Measurements from ENCODE around the gene RAB37.
A peak's percentile ranks its signal among the peaks of the same experiment; 100 is the strongest.

Gene RAB37

GRCh38 chr17:74736513-74737298 lies at the start of gene RAB37:
TSS of gene RAB37 (plus strand) at chr17:74737256. CDS start at chr17:74737273, 17 bp downstream.
- Histone ChIP-seq H3K9me3 (ENCODE audit: severe bottlenecking) (no peaks in the 10 kb centered on the region), H3K27ac (ENCODE audit: poor library complexity, severe bottlenecking) (no peak within 1 kb of the TSS), H3K27me3 (ENCODE audit: insufficient read depth, poor library complexity, severe bottlenecking) (peaks cover 38% of the 10 kb centered on the region), H3K36me3 (ENCODE audit: low read depth) (no peaks in the 10 kb centered on the region), H3K4me3 (ENCODE audit: severe bottlenecking) (peak within 1 kb of the TSS; percentile 6), H3K4me1 (ENCODE audit: insufficient read depth, poor library complexity, severe bottlenecking) (no peaks in the 10 kb centered on the region)
- peak; percentile 12; the same call in 2 of the 3 replicates for ATAC-seq (ENCODE audit: low read depth)
- TF ChIP-seq CTCF (IDR thresholded peaks at IDR 0.05; ENCODE audit: poor library complexity, severe bottlenecking): no peak
- DNase-seq (ENCODE audit: low spot score): no peak

GRCh38 chr17:74687886-74688285 lies 49.2 kb upstream of the RAB37 start:
- Histone ChIP-seq H3K4me3 (ENCODE audit: severe bottlenecking) (no peak overlapping the region), H3K27me3 (ENCODE audit: insufficient read depth, poor library complexity, severe bottlenecking) (peaks cover 21% of the 10 kb centered on the region), H3K9me3 (ENCODE audit: severe bottlenecking) (no peaks in the 10 kb centered on the region), H3K36me3 (ENCODE audit: low read depth) (no peaks in the 10 kb centered on the region), H3K4me1 (ENCODE audit: insufficient read depth, poor library complexity, severe bottlenecking) (no peaks in the 10 kb centered on the region), H3K27ac (ENCODE audit: poor library complexity, severe bottlenecking) (no peak overlapping the region)
- ATAC-seq (ENCODE audit: low read depth): no peak
- TF ChIP-seq CTCF (IDR thresholded peaks at IDR 0.05; ENCODE audit: poor library complexity, severe bottlenecking): no peak
- peak; percentile 1 for DNase-seq (ENCODE audit: low spot score)

- Histone ChIP-seq H3K4me1 (ENCODE audit: insufficient read depth, poor library complexity, severe bottlenecking) (no peaks in the 10 kb centered on the region), H3K36me3 (ENCODE audit: low read depth) (no peaks in the 10 kb centered on the region), H3K4me3 (ENCODE audit: severe bottlenecking) (no peak overlapping the region), H3K27me3 (ENCODE audit: insufficient read depth, poor library complexity, severe bottlenecking) (peaks cover 25% of the 10 kb centered on the region), H3K9me3 (ENCODE audit: severe bottlenecking) (no peaks in the 10 kb centered on the region), H3K27ac (ENCODE audit: poor library complexity, severe bottlenecking) (no peak overlapping the region)
- TF ChIP-seq CTCF (IDR thresholded peaks at IDR 0.05; ENCODE audit: poor library complexity, severe bottlenecking): no peak
- peak; percentile 10 for DNase-seq (ENCODE audit: low spot score)
- ATAC-seq (ENCODE audit: low read depth): no peak
Observed at GRCh38 chr17:74690409-74690825, 46.6 kb upstream of the RAB37 start.

- TF ChIP-seq CTCF (IDR thresholded peaks at IDR 0.05; ENCODE audit: poor library complexity, severe bottlenecking): no peak
- Histone ChIP-seq H3K4me3 (ENCODE audit: severe bottlenecking) (no peak overlapping the region), H3K36me3 (ENCODE audit: low read depth) (no peaks in the 10 kb centered on the region), H3K27me3 (ENCODE audit: insufficient read depth, poor library complexity, severe bottlenecking) (peaks cover 25% of the 10 kb centered on the region), H3K9me3 (ENCODE audit: severe bottlenecking) (no peaks in the 10 kb centered on the region), H3K4me1 (ENCODE audit: insufficient read depth, poor library complexity, severe bottlenecking) (no peaks in the 10 kb centered on the region), H3K27ac (ENCODE audit: poor library complexity, severe bottlenecking) (no peak overlapping the region)
- DNase-seq (ENCODE audit: low spot score) (peak; percentile 7), ATAC-seq (ENCODE audit: low read depth) (no peak)
Observed at GRCh38 chr17:74691151-74691550, 45.9 kb upstream of the RAB37 start.

- Histone ChIP-seq H3K4me3 (ENCODE audit: severe bottlenecking) (no peak overlapping the region), H3K9me3 (ENCODE audit: severe bottlenecking) (no peaks in the 10 kb centered on the region), H3K4me1 (ENCODE audit: insufficient read depth, poor library complexity, severe bottlenecking) (no peaks in the 10 kb centered on the region), H3K36me3 (ENCODE audit: low read depth) (no peaks in the 10 kb centered on the region), H3K27me3 (ENCODE audit: insufficient read depth, poor library complexity, severe bottlenecking) (peaks cover 34% of the 10 kb centered on the region), H3K27ac (ENCODE audit: poor library complexity, severe bottlenecking) (no peak overlapping the region)
- ATAC-seq (ENCODE audit: low read depth): no peak
- DNase-seq (ENCODE audit: low spot score): no peak
- no peak for TF ChIP-seq CTCF (IDR thresholded peaks at IDR 0.05; ENCODE audit: poor library complexity, severe bottlenecking)
Observed at GRCh38 chr17:74694081-74694480, 43.0 kb upstream of the RAB37 start.
